DOHH2 (cell line): ENCODE results near the gene FAM136A.

ENCODE experiments used
- CTCF ChIP-seq: fragments of 200-600 bp; sonication (generic); IDR thresholded peaks from one replicate; pipeline ENCODE4 v1.5.1; 2014; ENCODE audit warnings: antibody characterized with exemption, mild to moderate bottlenecking, low read depth, low read length; ENCODE audit not compliant: poor library complexity, severe bottlenecking
- EZH2phosphoT487 ChIP-seq: fragments of 200-600 bp; sonication (generic); IDR thresholded peaks from 2 replicates; pipeline ENCODE4 v1.6.1; 2017; ENCODE audit warnings: borderline replicate concordance, mild to moderate bottlenecking, antibody characterized with exemption, low read length, moderate library complexity, mixed read lengths

- no peak for TF ChIP-seq CTCF
- no peak for TF ChIP-seq EZH2phosphoT487
Observed at GRCh38 chr2:70305531-70305930, 3.7 kb upstream of the FAM136A start.
